A549 (cell line): ENCODE measurements around the gene SEC22C. TPM values are rescaled to one million over a fixed set of nuclear protein-coding genes. Genes with fewer than 3 reads are reported as not detected.

Source experiments
- ATAC-seq, 2 experiments: fragments of 200-7000 bp in 1 of 2; fragments of >200 bp in 1 of 2; cut with Nextera tagmentation in 1 of 2; cut with Tn5 transposase in 1 of 2; 3 replicates each; pipeline versions ENCODE4 v1.8.0 to v1.9.1; 2018 to 2020; ENCODE audit warnings: mild to moderate bottlenecking in 1 of 2, moderate library complexity in 1 of 2
- CTCF ChIA-PET: fragments of 300-600 bp; sonication (Branson Sonifier 250); formaldehyde crosslinking; extraction: SDS; loops from one replicate; lab custom pipeline; 2021; ENCODE audit warnings: antibody characterized with exemption, inconsistent platforms; lab: Yijun Ruan, JAX
- POLR2A ChIA-PET: fragments of 350-600 bp; formaldehyde crosslinking; extraction: SDS; loops from one replicate; lab custom pipeline; 2021; ENCODE audit warnings: antibody characterized with exemption, inconsistent platforms; lab: Yijun Ruan, JAX
- DNase-seq, 2 experiments: peaks; one replicate each; pipeline versions ENCODE4 v3.0.0 to v3.0.0-alpha.2; 2011 to 2016; ENCODE audit warnings: low read depth in 1 of 2, low spot score in 1 of 2
- FAIRE-seq: peaks from 2 replicates; lab custom pipeline; 2011; peaks lifted over from hg19 to GRCh38; lab: Jason Lieb, UNC
- H3K27ac ChIP-seq, 2 experiments: fragments of >200 bp; sonication (Bioruptor Twin); formaldehyde crosslinking; 3 replicates each; pipeline ENCODE4 v1.5.1; 2016 to 2017
- H3K4me1 ChIP-seq: fragments of >200 bp; sonication (Bioruptor Twin); formaldehyde crosslinking; 3 replicates; pipeline ENCODE4 v1.6.1; 2016
- H3K4me2 ChIP-seq: fragments of >200 bp; sonication (Bioruptor Twin); formaldehyde crosslinking; 3 replicates; pipeline ENCODE4 v1.6.1; 2016
- H3K4me3 ChIP-seq: fragments of >200 bp; sonication (Bioruptor Twin); formaldehyde crosslinking; 3 replicates; pipeline ENCODE4 v1.5.1; 2016
- H3K9me3 ChIP-seq: fragments of >200 bp; sonication (Bioruptor Twin); formaldehyde crosslinking; 3 replicates; pipeline ENCODE4 v1.6.1; 2016
- CEBPB ChIP-seq, 2 experiments: fragments of >200 bp in 1 of 2; sonication (Bioruptor Twin) in 1 of 2; formaldehyde crosslinking in 1 of 2; IDR thresholded peaks; 2 replicates each; pipeline ENCODE4 v1.6.1; 2012 to 2016
- CHD2 ChIP-seq: fragments of 150-350 bp; IDR thresholded peaks from 2 replicates; pipeline ENCODE4 v1.6.1; 2014; ENCODE audit warnings: low read length; ENCODE audit not compliant: partially characterized antibody
- CHD4 ChIP-seq: fragments of 200-600 bp; sonication (generic); IDR thresholded peaks from 2 replicates; pipeline ENCODE4 v1.6.1; 2016; ENCODE audit warnings: antibody characterized with exemption, mild to moderate bottlenecking, borderline replicate concordance
- FOSL2 ChIP-seq, 2 experiments: fragments of 450-650 bp in 1 of 2; fragments of >200 bp in 1 of 2; sonication (Bioruptor Twin) in 1 of 2; formaldehyde crosslinking; IDR thresholded peaks; 2 replicates each; pipeline versions ENCODE4 v1.5.0 to v1.6.1; 2016 to 2020; ENCODE audit warnings: mild to moderate bottlenecking in 1 of 2, moderate library complexity in 1 of 2
- HEYL ChIP-seq: fragments of 250-450 bp; sonication (Bioruptor Pico); IDR thresholded peaks from 2 replicates; pipeline ENCODE4 v1.8.0; 2021; ENCODE audit warnings: mild to moderate bottlenecking, moderate library complexity
- HOXB5 ChIP-seq: fragments of 250-450 bp; sonication (Bioruptor Pico); IDR thresholded peaks from 2 replicates; pipeline ENCODE4 v1.5.0; 2020; ENCODE audit warnings: mild to moderate bottlenecking, moderate library complexity
- JUNB ChIP-seq: fragments of >200 bp; sonication (Bioruptor Twin); formaldehyde crosslinking; IDR thresholded peaks from 2 replicates; pipeline ENCODE4 v1.6.1; 2016
- NPAS2 ChIP-seq: fragments of 250-450 bp; sonication (Bioruptor Pico); IDR thresholded peaks from 2 replicates; pipeline ENCODE4 v1.8.0; 2022; ENCODE audit warnings: mild to moderate bottlenecking, moderate library complexity, borderline replicate concordance
- NR3C1 ChIP-seq: fragments of >200 bp; sonication (Bioruptor Twin); formaldehyde crosslinking; IDR thresholded peaks from 3 replicates; pipeline ENCODE4 v1.6.1; 2017
- POLR2A ChIP-seq: IDR thresholded peaks from 2 replicates; pipeline ENCODE4 v1.6.1; 2012; ENCODE audit warnings: mild to moderate bottlenecking, low read length
- RARB ChIP-seq: fragments of 250-450 bp; sonication (Bioruptor Pico); IDR thresholded peaks from 2 replicates; pipeline ENCODE4 v1.8.0; 2021; ENCODE audit warnings: mild to moderate bottlenecking, moderate library complexity
- ZFP36 ChIP-seq: fragments of 450-650 bp; IDR thresholded peaks from 2 replicates; pipeline ENCODE4 v1.6.1; 2014; ENCODE audit warnings: borderline replicate concordance; ENCODE audit not compliant: partially characterized antibody
- WGBS: methylation state at CpG from one replicate; pipeline ENCODE4 v1.1.6; 2017; ENCODE audit errors: missing lambda C conversion rate; 5-methylcytosine and 5-hydroxymethylcytosine counted together
- polyA plus RNA-seq, 4 experiments: library from polyadenylated mRNA; depleted of rRNA in 3 of 4; stranded (reverse); fragments of >200 nt; fragmentation: RNase III in 1 of 4; extraction: RNeasy Plus Mini Kit Qiagen cat#74134 plus additional on column Dnase treatment in 1 of 4; gene quantifications; 2 replicates in 3 of 4; 3 replicates in 1 of 4; pipeline ENCODE4 v1.2.3, GENCODE V29; 2011 to 2017

The SEC22C gene
- polyA plus RNA-seq, 2 of the 4 experiments (the other 2 are of a cell fraction) = 31.0 to 36.2 TPM

GRCh38 chr3:42507761-42508335, 73.9 kb downstream of the SEC22C start:
- H3K9me3 ChIP-seq = no peaks in the 10 kb centered on the region
- 68% methylated on average over 6 of the region's 6 CpGs for WGBS
- DNase-seq = no peak
- CTCF ChIA-PET = no interaction called here
- H3K4me1 ChIP-seq = no peaks in the 10 kb centered on the region
- POLR2A ChIA-PET = no interaction called here
- ATAC-seq = peak in 1 of 2 experiments; percentile 24; a peak in 1 of 6 replicates
- no peak for FAIRE-seq
- TF ChIP-seq CHD4 (no peak), POLR2A (no peak), RARB (CRISPR knock-in tag) (no peak), ZFP36 (no peak), HEYL (CRISPR knock-in tag) (no peak)
- no peak overlapping the region for H3K27ac ChIP-seq
- no peak overlapping the region for H3K4me3 ChIP-seq
- no peak overlapping the region for H3K4me2 ChIP-seq

- FAIRE-seq = no peak
- Histone ChIP-seq H3K27ac (no peak overlapping the region), H3K4me1 (no peaks in the 10 kb centered on the region), H3K4me3 (no peak overlapping the region), H3K4me2 (no peak overlapping the region), H3K9me3 (no peaks in the 10 kb centered on the region)
- CTCF ChIA-PET = no interaction called here
- no peak for TF ChIP-seq NPAS2
- POLR2A ChIA-PET = no interaction called here
- DNase-seq = no peak
- 74% methylated on average over 6 of the region's 7 CpGs for whole genome bisulfite sequencing
- ATAC-seq = no peak
These were observed 74.5 kb downstream of the SEC22C start for GRCh38 chr3:42507252-42507651.

GRCh38 chr3:42505849-42506410, 75.8 kb downstream of the SEC22C start:
- Histone ChIP-seq H3K4me3 (no peak overlapping the region), H3K27ac (no peak overlapping the region), H3K9me3 (no peaks in the 10 kb centered on the region), H3K4me2 (no peak overlapping the region), H3K4me1 (no peaks in the 10 kb centered on the region)
- no peak for TF ChIP-seq CEBPB (IDR thresholded peaks at IDR 0.05)
- no peak for TF ChIP-seq CHD2
- no peak for TF ChIP-seq NR3C1
- no peak for TF ChIP-seq CHD4
- 81% methylated on average over 4 of the region's 4 CpGs for WGBS
- no peak for FAIRE-seq
- POLR2A ChIA-PET = no interaction called here
- CTCF ChIA-PET = no interaction called here
- no peak for ATAC-seq
- no peak for DNase-seq

GRCh38 chr3:42505128-42505848, 76.5 kb downstream of the SEC22C start:
- Histone ChIP-seq H3K27ac (no peak overlapping the region), H3K4me3 (no peak overlapping the region), H3K4me1 (no peaks in the 10 kb centered on the region), H3K9me3 (no peaks in the 10 kb centered on the region), H3K4me2 (no peak overlapping the region)
- ChIA-PET CTCF (interaction anchor here (0.6 to 1.0 kb wide), 2 partner anchors 10 to 29 kb away, joined by 3 read pairs; no protein-coding TSS in a partner anchor), POLR2A (no interaction called here)
- DNase-seq = no peak
- no peak for FAIRE-seq
- ATAC-seq = no peak
- WGBS = 65% methylated on average over 3 of the region's 6 CpGs
- TF ChIP-seq CHD4 (no peak), HOXB5 (CRISPR knock-in tag) (no peak)
- TF ChIP-seq, all 56 proteins: peak for 0

GRCh38 chr3:42504334-42505127, 77.2 kb downstream of the SEC22C start:
- Histone ChIP-seq H3K27ac (no peak overlapping the region), H3K4me2 (no peak overlapping the region), H3K4me3 (no peak overlapping the region), H3K4me1 (no peaks in the 10 kb centered on the region), H3K9me3 (no peaks in the 10 kb centered on the region)
- no peak for TF ChIP-seq RARB (CRISPR knock-in tag)
- TF ChIP-seq ZFP36 = peak; percentile 16
- TF ChIP-seq JUNB = no peak
- no peak for TF ChIP-seq FOSL2 (IDR thresholded peaks at IDR 0.05)
- no peak for TF ChIP-seq FOSL2 (CRISPR knock-in tag; IDR thresholded peaks at IDR 0.05)
- FAIRE-seq (no peak), DNase-seq (no peak), ATAC-seq (no peak)
- POLR2A ChIA-PET = no interaction called here
- WGBS = 50% methylated on average over 4 of the region's 10 CpGs
- CTCF ChIA-PET = interaction anchor here (0.6 to 1.2 kb wide), 3 partner anchors 10 to 29 kb away, joined by 3 read pairs; no protein-coding TSS in a partner anchor
